GM23338 (cell line): ENCODE data around the gene MUC5B. TPM values are rescaled to one million over a fixed set of nuclear protein-coding genes. Genes with fewer than 3 reads are reported as not detected.

Experiments used
- ATAC-seq: fragments of 200-7000 bp; cut with Tn5 transposase; 3 replicates; pipeline ENCODE4 v1.9.1; 2020
- DNase-seq: peaks from one replicate; pipeline ENCODE4 v3.0.0-alpha.2; 2015; ENCODE audit warnings: low spot score
- H2AFZ ChIP-seq: fragments of 200-600 bp; sonication (generic); 2 replicates; pipeline ENCODE4 v1.8.0; 2016; ENCODE audit warnings: antibody characterized with exemption, mild to moderate bottlenecking, moderate library complexity
- H3F3A ChIP-seq: fragments of 200-600 bp; sonication (generic); replicated peaks from 2 replicates; pipeline ENCODE4 v1.8.0; 2017; ENCODE audit warnings: antibody characterized with exemption, mixed run types, low read depth
- H3K27ac ChIP-seq: fragments of 200-600 bp; sonication (generic); 2 replicates; pipeline ENCODE4 v1.6.1; 2016; ENCODE audit warnings: low read depth
- H3K27me3 ChIP-seq: fragments of 200-600 bp; sonication (generic); 2 replicates; pipeline ENCODE4 v1.8.0; 2016; ENCODE audit warnings: mild to moderate bottlenecking, mixed run types, moderate library complexity; ENCODE audit not compliant: insufficient read depth
- H3K36me3 ChIP-seq: fragments of 200-600 bp; sonication (generic); 2 replicates; pipeline ENCODE4 v1.8.0; 2016; ENCODE audit warnings: mild to moderate bottlenecking; ENCODE audit not compliant: insufficient read depth
- H3K4me1 ChIP-seq: fragments of 200-600 bp; sonication (generic); 2 replicates; pipeline ENCODE4 v1.8.0; 2016; ENCODE audit warnings: mild to moderate bottlenecking, moderate library complexity; ENCODE audit not compliant: insufficient read depth
- H3K4me2 ChIP-seq: fragments of 200-600 bp; sonication (generic); 2 replicates; pipeline ENCODE4 v1.7.1; 2017; ENCODE audit warnings: mixed run types
- H3K4me3 ChIP-seq: fragments of 200-600 bp; sonication (generic); 2 replicates; pipeline ENCODE4 v1.6.1; 2016; ENCODE audit warnings: mixed run types
- H3K79me2 ChIP-seq: fragments of 200-600 bp; sonication (generic); replicated peaks from 2 replicates; pipeline ENCODE4 v1.8.0; 2017; ENCODE audit warnings: mild to moderate bottlenecking; ENCODE audit not compliant: insufficient read depth
- H3K9me2 ChIP-seq: fragments of 200-600 bp; sonication (generic); 2 replicates; pipeline ENCODE4 v1.8.0; 2017; ENCODE audit not compliant: insufficient read depth
- H4K20me1 ChIP-seq: fragments of 200-600 bp; sonication (generic); replicated peaks from 2 replicates; pipeline ENCODE4 v1.8.0; 2017; ENCODE audit warnings: mild to moderate bottlenecking; ENCODE audit not compliant: insufficient read depth
- H3K27ac Mint-ChIP-seq: 2 replicates; pipeline ENCODE4 v1.8.0; 2020; ENCODE audit warnings: inconsistent platforms, mild to moderate bottlenecking, moderate library complexity, mixed read lengths
- H3K27me3 Mint-ChIP-seq: 3 replicates; pipeline ENCODE4 v1.8.0; 2022; ENCODE audit warnings: low read depth, mild to moderate bottlenecking, moderate library complexity, mixed read lengths, inconsistent platforms; ENCODE audit not compliant: insufficient read depth, poor library complexity
- H3K36me3 Mint-ChIP-seq: 3 replicates; pipeline ENCODE4 v1.8.0; 2021; ENCODE audit warnings: low read depth, mild to moderate bottlenecking, inconsistent platforms, moderate library complexity, mixed read lengths
- H3K4me1 Mint-ChIP-seq: 3 replicates; pipeline ENCODE4 v1.8.0; 2020; ENCODE audit warnings: mild to moderate bottlenecking, inconsistent platforms, mixed read lengths
- H3K4me3 Mint-ChIP-seq: 3 replicates; pipeline ENCODE4 v1.8.0; 2021; ENCODE audit warnings: moderate library complexity, mild to moderate bottlenecking, inconsistent platforms, mixed read lengths
- H3K9me3 Mint-ChIP-seq: 3 replicates; pipeline ENCODE4 v1.8.0; 2020; ENCODE audit warnings: moderate library complexity, mild to moderate bottlenecking, inconsistent platforms, mixed read lengths
- CREB1 ChIP-seq: fragments of 250-450 bp; sonication (Bioruptor Pico); IDR thresholded peaks from 2 replicates; pipeline ENCODE4 v1.5.0; 2020; ENCODE audit warnings: low read depth, mild to moderate bottlenecking, moderate library complexity
- CTCF ChIP-seq, 2 experiments: fragments of 200-600 bp in 1 of 2; sonication (generic) in 1 of 2; conservative IDR thresholded peaks; 2 replicates each; pipeline versions ENCODE4 v1.5.1 to v1.6.1; 2016 to 2017; ENCODE audit warnings: antibody characterized with exemption in 2 of 2, low read depth in 2 of 2, mild to moderate bottlenecking in 2 of 2, moderate library complexity in 1 of 2
- ETS1 ChIP-seq: IDR thresholded peaks from 2 replicates; pipeline ENCODE4 v1.6.1; 2016; ENCODE audit warnings: antibody characterized with exemption
- EZH2 ChIP-seq: fragments of 200-600 bp; sonication (generic); IDR thresholded peaks from one replicate; pipeline ENCODE4 v1.8.0; 2017; ENCODE audit warnings: antibody characterized with exemption, mild to moderate bottlenecking, low read depth; ENCODE audit not compliant: unreplicated experiment
- EZH2phosphoT487 ChIP-seq: fragments of 200-600 bp; sonication (generic); IDR thresholded peaks from one replicate; pipeline ENCODE4 v1.8.1; 2018; ENCODE audit warnings: antibody characterized with exemption; ENCODE audit not compliant: unreplicated experiment
- NANOG ChIP-seq: IDR thresholded peaks from 2 replicates; pipeline ENCODE4 v1.6.1; 2016; ENCODE audit warnings: antibody characterized with exemption, borderline replicate concordance
- REST ChIP-seq: IDR thresholded peaks from one replicate; pipeline ENCODE4 v1.6.1; 2018; ENCODE audit warnings: antibody characterized with exemption; ENCODE audit not compliant: unreplicated experiment
- ZNF114 ChIP-seq: fragments of 250-450 bp; sonication (Bioruptor Pico); IDR thresholded peaks from 2 replicates; pipeline ENCODE4 v1.5.0; 2020; ENCODE audit warnings: mild to moderate bottlenecking, moderate library complexity
- polyA plus RNA-seq: library from polyadenylated mRNA; unstranded; fragments of >200 nt; fragmentation: Nextera tagmentation; extraction: Ambion mirVana; gene quantifications from 2 replicates; pipeline ENCODE4 v1.2.1, GENCODE V29; 2016
- total RNA-seq: library from RNA; depleted of rRNA; stranded (reverse); fragments of >200 nt; shearing (Covaris generic); gene quantifications from 2 replicates; pipeline ENCODE4 v1.2.3, GENCODE V29; 2014

MUC5B gene
- total and polyA plus RNA-seq, 2 experiments from 2014 or later, result 0.18 to 0.90 TPM

- no peaks in the 10 kb centered on the region for H3K36me3 ChIP-seq
- no peak overlapping the region for H3K27ac ChIP-seq
- Mint-ChIP-seq H3K36me3 (peaks cover 10% of the 10 kb centered on the region; the same call in 1 of the 3 replicates), H3K9me3 (no peaks in the 10 kb centered on the region), H3K27ac (no peak overlapping the region), H3K27me3 (peaks cover 9% of the 10 kb centered on the region), H3K4me3 (no peak overlapping the region), H3K4me1 (peaks cover 5% of the 10 kb centered on the region; the same call in 2 of the 3 replicates)
- no peaks in the 10 kb centered on the region for H3K27me3 ChIP-seq
- H3K9me2 ChIP-seq, result no peaks in the 10 kb centered on the region
- no peaks in the 10 kb centered on the region for H3F3A ChIP-seq
- no peak overlapping the region for H2AFZ ChIP-seq
- TF ChIP-seq EZH2, result no peak
- H3K4me2 ChIP-seq, result no peak overlapping the region
- H3K79me2 ChIP-seq, result no peaks in the 10 kb centered on the region
- DNase-seq (no peak), ATAC-seq (no peak)
- H3K4me3 ChIP-seq, result no peak overlapping the region
- no peaks in the 10 kb centered on the region for H4K20me1 ChIP-seq
- no peaks in the 10 kb centered on the region for H3K4me1 ChIP-seq
Measured at GRCh38 chr11:1279674-1280055, 56.8 kb downstream of the MUC5B start.

GRCh38 chr11:1280116-1281035 lies 57.5 kb downstream of the MUC5B start:
- no peak overlapping the region for H3K27ac ChIP-seq
- no peaks in the 10 kb centered on the region for H3K36me3 ChIP-seq
- H4K20me1 ChIP-seq, result no peaks in the 10 kb centered on the region
- H3K9me2 ChIP-seq, result no peaks in the 10 kb centered on the region
- no peak overlapping the region for H3K4me3 ChIP-seq
- H3K4me2 ChIP-seq, result no peak overlapping the region
- peaks cover 5% of the 10 kb centered on the region; the same call in 2 of the 3 replicates for H3K4me1 Mint-ChIP-seq
- peaks cover 12% of the 10 kb centered on the region for H3K36me3 Mint-ChIP-seq
- H3K27me3 ChIP-seq, result no peaks in the 10 kb centered on the region
- no peaks in the 10 kb centered on the region for H3K79me2 ChIP-seq
- H3F3A ChIP-seq, result no peaks in the 10 kb centered on the region
- no peak overlapping the region for H2AFZ ChIP-seq
- H3K4me1 ChIP-seq, result no peaks in the 10 kb centered on the region
- no peak for ATAC-seq
- no peak for DNase-seq
- no peak overlapping the region for H3K27ac Mint-ChIP-seq
- no peaks in the 10 kb centered on the region; the same call in 2 of the 3 replicates for H3K9me3 Mint-ChIP-seq
- no peak overlapping the region for H3K4me3 Mint-ChIP-seq
- H3K27me3 Mint-ChIP-seq, result peaks cover 11% of the 10 kb centered on the region
- TF ChIP-seq CREB1 (no peak), NANOG (no peak), ETS1 (no peak), ZNF114 (CRISPR knock-in tag) (no peak), CTCF (conservative IDR thresholded peaks at IDR 0.05; ENCODE audit: low read depth in 2 of 2) (no peak), REST (no peak), EZH2phosphoT487 (no peak)
